ENCODE measurements around the gene FOSL2. TPM values are rescaled to one million over a fixed set of nuclear protein-coding genes. Genes with fewer than 3 reads are reported as not detected.

Gene FOSL2
- polyA plus RNA-seq, 1 donor (not counting 4 experiments of a cell fraction or from before 2014, with no cell fraction given) = 24.1 TPM

DNA sequence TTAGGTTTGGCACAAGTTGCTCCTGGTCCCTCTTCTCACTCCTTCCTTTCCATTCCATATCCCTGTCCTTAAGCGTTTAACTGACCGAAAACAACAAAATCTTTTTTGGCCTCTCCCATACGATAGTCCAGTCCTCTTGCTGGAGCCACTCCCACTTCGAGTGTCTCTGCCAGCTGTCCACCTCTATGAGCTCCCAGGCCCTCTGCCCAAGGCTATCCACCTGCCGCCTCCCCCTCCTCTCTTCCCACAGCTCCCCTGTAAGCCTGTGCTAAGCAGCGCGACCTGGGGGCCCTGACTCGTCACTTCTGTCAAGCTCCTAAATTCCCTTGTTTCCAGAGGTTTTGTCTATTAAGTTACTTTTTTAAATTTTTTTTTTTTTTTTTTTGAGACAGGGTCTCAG, 47.0 kb upstream of the FOSL2 start:
- TF ChIP-seq, protein P1, sequence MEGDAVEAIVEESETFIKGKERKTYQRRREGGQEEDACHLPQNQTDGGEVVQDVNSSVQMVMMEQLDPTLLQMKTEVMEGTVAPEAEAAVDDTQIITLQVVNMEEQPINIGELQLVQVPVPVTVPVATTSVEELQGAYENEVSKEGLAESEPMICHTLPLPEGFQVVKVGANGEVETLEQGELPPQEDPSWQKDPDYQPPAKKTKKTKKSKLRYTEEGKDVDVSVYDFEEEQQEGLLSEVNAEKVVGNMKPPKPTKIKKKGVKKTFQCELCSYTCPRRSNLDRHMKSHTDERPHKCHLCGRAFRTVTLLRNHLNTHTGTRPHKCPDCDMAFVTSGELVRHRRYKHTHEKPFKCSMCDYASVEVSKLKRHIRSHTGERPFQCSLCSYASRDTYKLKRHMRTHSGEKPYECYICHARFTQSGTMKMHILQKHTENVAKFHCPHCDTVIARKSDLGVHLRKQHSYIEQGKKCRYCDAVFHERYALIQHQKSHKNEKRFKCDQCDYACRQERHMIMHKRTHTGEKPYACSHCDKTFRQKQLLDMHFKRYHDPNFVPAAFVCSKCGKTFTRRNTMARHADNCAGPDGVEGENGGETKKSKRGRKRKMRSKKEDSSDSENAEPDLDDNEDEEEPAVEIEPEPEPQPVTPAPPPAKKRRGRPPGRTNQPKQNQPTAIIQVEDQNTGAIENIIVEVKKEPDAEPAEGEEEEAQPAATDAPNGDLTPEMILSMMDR (optimal IDR thresholded peaks at IDR 0.05 in 1 of 3, IDR thresholded peaks at IDR 0.05 in 1 of 3, conservative IDR thresholded peaks at IDR 0.05 in 1 of 3; ENCODE audit: extremely low read depth in 1 of 3, insufficient read depth in 2 of 3, low read length in 3 of 3) = no peak
- TF ChIP-seq EZH2 (IDR thresholded peaks at IDR 0.05; ENCODE audit: low read length) = no peak
- no peak for DNase-seq (ENCODE audit: low read depth, low spot score)
- no peaks in the 10 kb centered on the region for H3K79me2 ChIP-seq (ENCODE audit: control insufficient read depth, insufficient read depth, low read length)
- no peaks in the 10 kb centered on the region for H3K9me3 ChIP-seq (ENCODE audit: control insufficient read depth, low read depth, low read length)
- no peak overlapping the region for H3K9ac ChIP-seq (ENCODE audit: control insufficient read depth, extremely low read depth, insufficient read depth, low read length)
- FAIRE-seq = no peak
- no peaks in the 10 kb centered on the region for H3K36me3 ChIP-seq (ENCODE audit: control insufficient read depth in 2 of 2, extremely low read depth in 1 of 2, insufficient read depth in 2 of 2, low read length in 2 of 2)
- H4K20me1 ChIP-seq (ENCODE audit: control insufficient read depth, extremely low read depth, insufficient read depth, low read length) = no peaks in the 10 kb centered on the region
- no peak overlapping the region for H3K4me2 ChIP-seq (ENCODE audit: control insufficient read depth, extremely low read depth, insufficient read depth, low read depth, low read length)
- no peaks in the 10 kb centered on the region for H3K27me3 ChIP-seq (ENCODE audit: control insufficient read depth, extremely low read depth, insufficient read depth, low read length)
- no peak overlapping the region for H3K27ac ChIP-seq (ENCODE audit: control insufficient read depth, insufficient read depth, low read length)
- H3K4me3 ChIP-seq (ENCODE audit: control insufficient read depth in 2 of 3, extremely low read depth in 1 of 3, insufficient read depth in 2 of 3, low read depth in 1 of 3, low read length in 3 of 3) = no peak overlapping the region
- dilution Hi-C loops (cut with MboI; ENCODE audit: extremely low pct_ligation_motif_present, low sequenced_read_pairs) = no loop called here
- no peaks in the 10 kb centered on the region for H3K9me1 ChIP-seq (ENCODE audit: control insufficient read depth, extremely low read depth, insufficient read depth, low read length)
- H3K4me1 ChIP-seq (ENCODE audit: control insufficient read depth, extremely low read depth, insufficient read depth, low read length) = no peaks in the 10 kb centered on the region
- no peak overlapping the region for H2AFZ ChIP-seq (ENCODE audit: control insufficient read depth, low read length)

DNA sequence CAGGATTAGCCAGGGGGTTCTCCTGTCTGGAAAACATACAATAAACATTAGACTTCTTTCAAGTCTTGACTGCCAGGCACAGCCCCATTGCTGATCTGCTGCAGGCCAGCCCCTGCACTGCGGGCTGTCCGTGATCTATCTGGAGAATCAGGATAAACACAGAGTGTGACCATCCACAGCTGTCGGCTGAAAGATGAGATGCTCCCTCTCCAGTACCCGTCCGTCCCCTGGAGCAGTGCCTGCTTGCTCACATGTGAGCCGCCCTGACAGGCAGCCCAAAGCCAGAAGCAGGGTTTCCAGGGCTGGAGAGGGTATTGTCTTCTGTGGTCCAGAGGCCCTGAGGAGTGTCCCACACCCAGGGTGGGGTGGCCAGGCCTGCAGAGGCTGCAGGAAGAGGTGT, 46.1 kb upstream of the FOSL2 start:
- Histone ChIP-seq H3K79me2 (ENCODE audit: control insufficient read depth, insufficient read depth, low read length) (no peaks in the 10 kb centered on the region), H3K4me1 (ENCODE audit: control insufficient read depth, extremely low read depth, insufficient read depth, low read length) (no peaks in the 10 kb centered on the region), H4K20me1 (ENCODE audit: control insufficient read depth, extremely low read depth, insufficient read depth, low read length) (no peaks in the 10 kb centered on the region), H3K4me2 (ENCODE audit: control insufficient read depth, extremely low read depth, insufficient read depth, low read depth, low read length) (no peak overlapping the region), H3K36me3 (ENCODE audit: control insufficient read depth in 2 of 2, extremely low read depth in 1 of 2, insufficient read depth in 2 of 2, low read length in 2 of 2) (no peaks in the 10 kb centered on the region), H3K4me3 (ENCODE audit: control insufficient read depth in 2 of 3, extremely low read depth in 1 of 3, insufficient read depth in 2 of 3, low read depth in 1 of 3, low read length in 3 of 3) (no peak overlapping the region), H3K27me3 (ENCODE audit: control insufficient read depth, extremely low read depth, insufficient read depth, low read length) (no peaks in the 10 kb centered on the region), H3K9ac (ENCODE audit: control insufficient read depth, extremely low read depth, insufficient read depth, low read length) (no peak overlapping the region), H2AFZ (ENCODE audit: control insufficient read depth, low read length) (no peak overlapping the region), H3K9me3 (ENCODE audit: control insufficient read depth, low read depth, low read length) (no peaks in the 10 kb centered on the region), H3K27ac (ENCODE audit: control insufficient read depth, insufficient read depth, low read length) (no peak overlapping the region), H3K9me1 (ENCODE audit: control insufficient read depth, extremely low read depth, insufficient read depth, low read length) (no peaks in the 10 kb centered on the region)
- FAIRE-seq (no peak), DNase-seq (ENCODE audit: low read depth, low spot score) (no peak)
- TF ChIP-seq, protein P1 (optimal IDR thresholded peaks at IDR 0.05 in 1 of 3, IDR thresholded peaks at IDR 0.05 in 1 of 3, conservative IDR thresholded peaks at IDR 0.05 in 1 of 3; ENCODE audit: extremely low read depth in 1 of 3, insufficient read depth in 2 of 3, low read length in 3 of 3) = no peak
- TF ChIP-seq EZH2 (IDR thresholded peaks at IDR 0.05; ENCODE audit: low read length) = no peak
- dilution Hi-C loops (cut with MboI; ENCODE audit: extremely low pct_ligation_motif_present, low sequenced_read_pairs) = no loop called here
